NCI-H1048 (cell line): ENCODE data around the gene GNG7.
"Not testable (repeated sequence)": the region's sequence is repeated elsewhere in the genome, so short reads cannot be mapped to it uniquely, and the experiment has no call there.

Experiments used
- DNase-seq: peaks from one replicate; lab custom pipeline; 2025; lab: John Stamatoyannopoulos, UW

GNG7 gene

DNA sequence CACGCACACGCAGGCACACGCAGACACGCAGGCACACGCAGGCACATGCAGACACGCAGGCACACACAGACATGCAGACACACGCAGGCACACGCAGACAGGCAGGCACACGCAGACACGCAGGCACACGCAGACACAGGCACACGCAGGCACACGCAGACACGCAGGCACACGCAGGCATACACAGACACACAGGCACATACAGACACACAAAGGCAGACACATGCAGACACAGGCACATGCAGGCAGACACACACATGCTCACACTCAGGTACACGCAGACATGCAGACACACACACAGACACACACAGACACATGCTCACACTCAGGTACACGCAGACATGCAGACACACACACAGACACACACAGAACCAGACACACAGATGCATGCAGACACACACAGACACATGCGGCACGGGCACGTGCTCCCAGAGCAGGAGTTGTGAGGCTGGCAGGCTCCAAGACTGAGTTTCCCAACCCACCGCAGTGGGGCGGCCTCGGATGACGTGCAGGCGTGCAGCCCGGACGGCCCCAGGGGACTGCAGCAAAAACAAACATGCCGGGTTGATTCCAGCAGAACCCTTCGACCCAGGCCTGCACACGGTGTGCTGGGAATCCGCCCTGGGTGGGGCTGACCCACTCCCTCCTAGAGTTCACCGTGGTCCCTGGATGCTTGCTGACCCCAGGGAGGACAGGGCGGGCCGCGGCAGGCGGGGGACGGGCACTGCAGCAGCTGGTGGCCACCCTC, 126.6 kb downstream of the GNG7 start:
- no peak for DNase-seq

GRCh38 chr19:2574971-2575630, 127.4 kb downstream of the GNG7 start:
- no peak for DNase-seq

GRCh38 chr19:2574478-2574931, 128.0 kb downstream of the GNG7 start:
- DNase-seq: no peak

GRCh38 chr19:2573916-2574315, 128.6 kb downstream of the GNG7 start:
- DNase-seq: no peak

GRCh38 chr19:2572152-2572551, 130.3 kb downstream of the GNG7 start:
- not testable (repeated sequence) for DNase-seq

DNA sequence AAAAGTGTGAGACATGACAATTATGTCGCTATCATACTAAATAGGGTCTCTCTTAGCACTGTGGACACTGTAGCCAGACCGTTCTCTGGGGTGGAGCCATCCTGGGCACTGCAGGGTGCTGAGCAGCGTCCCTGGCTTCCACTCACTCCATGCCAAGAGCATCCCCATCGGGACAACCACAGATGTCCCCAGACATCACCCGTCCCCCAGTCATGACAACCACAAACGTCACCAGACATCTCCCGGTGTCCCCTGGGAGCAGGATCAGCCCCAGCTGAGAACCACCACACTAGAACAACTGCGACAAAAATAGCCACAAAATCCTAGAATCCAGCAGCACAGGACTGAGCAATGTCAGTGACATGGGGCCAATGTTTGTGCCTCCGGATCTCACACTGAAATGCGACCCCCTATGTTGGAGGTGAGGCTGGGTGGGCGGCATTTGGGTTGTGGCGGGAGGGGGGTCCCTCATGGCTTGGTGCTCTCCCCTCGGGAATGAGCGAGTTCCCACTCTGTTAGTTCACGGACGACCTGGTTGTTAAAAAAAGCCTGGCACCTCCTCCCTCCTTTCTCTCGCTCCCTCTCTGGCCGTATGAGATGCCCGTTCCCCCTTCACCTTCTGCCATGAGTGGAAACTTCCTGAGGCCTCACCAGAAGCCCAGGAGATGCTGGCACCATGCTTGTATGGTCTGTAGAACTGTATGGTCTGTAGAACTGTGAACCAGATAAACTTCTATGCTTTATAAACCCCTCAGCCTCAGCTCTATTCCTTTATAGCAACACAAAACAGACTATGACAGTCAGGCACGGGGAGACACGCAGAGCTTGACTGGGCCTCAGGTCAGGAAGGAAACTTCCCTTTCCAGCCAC, 132.7 kb downstream of the GNG7 start:
- no peak for DNase-seq

GRCh38 chr19:2567996-2568395, 134.5 kb downstream of the GNG7 start:
- DNase-seq: no peak

DNA sequence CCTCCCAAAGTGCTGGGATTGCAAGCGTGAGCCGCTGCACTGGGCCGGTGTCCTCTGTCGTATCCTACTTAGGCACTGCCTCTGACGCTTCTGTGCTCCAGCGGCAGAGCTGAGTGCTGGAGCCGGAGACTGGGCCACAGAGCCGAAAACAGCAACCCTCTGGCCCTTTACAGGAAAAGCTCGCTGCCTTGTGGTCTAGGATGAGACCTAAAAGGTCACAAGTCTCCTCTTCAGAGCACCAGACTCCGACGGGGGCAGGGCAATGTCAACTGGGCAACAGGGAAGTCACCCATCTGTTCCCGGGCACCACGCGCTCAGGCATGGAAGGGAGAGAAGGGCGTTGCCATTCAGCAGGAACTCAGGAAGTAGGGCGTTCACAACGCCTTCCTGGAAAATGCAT, 134.9 kb downstream of the GNG7 start:
- no peak for DNase-seq

GRCh38 chr19:2563546-2563945, 138.9 kb downstream of the GNG7 start:
- not testable (repeated sequence) for DNase-seq

DNA sequence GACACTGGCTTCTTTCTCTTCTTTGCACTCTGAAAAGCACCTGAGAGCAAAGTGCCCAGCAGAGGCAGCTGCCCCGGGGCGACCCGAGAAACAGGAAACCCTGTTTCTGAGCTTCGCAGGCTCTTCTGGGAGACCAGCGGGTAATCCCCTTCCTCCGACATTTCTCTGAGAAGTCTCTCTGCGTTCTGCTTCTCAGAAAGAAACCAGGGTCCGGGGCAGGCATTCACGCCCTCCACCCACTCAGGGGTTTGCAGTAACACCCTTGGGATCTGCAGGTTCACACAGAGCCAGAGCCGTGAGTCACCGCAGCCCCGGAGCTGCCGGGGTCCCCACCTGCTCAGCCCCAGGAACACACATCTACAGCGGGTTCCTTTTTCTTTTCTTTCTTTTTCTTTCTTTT, 140.6 kb downstream of the GNG7 start:
- no peak for DNase-seq

DNA sequence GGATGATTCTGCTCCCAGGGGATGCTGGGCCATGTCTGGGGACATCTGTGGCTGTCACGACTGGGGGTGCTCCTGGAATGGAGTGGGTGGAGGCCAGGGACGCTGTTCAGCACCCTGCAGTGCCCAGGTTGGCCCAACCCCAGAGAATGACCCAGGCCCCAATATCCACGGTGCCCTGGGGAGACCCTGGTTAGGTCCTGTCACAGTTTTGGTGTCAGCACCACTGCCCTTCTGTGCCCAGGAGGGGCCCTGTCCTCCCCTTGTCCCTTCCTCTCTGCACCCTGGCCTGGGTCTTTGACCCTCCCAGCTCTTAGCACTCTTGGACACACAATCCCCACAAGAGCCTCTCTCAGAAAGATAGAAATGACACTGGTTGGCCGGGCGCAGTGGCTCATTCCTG, 141.3 kb downstream of the GNG7 start:
- no peak for DNase-seq

DNA sequence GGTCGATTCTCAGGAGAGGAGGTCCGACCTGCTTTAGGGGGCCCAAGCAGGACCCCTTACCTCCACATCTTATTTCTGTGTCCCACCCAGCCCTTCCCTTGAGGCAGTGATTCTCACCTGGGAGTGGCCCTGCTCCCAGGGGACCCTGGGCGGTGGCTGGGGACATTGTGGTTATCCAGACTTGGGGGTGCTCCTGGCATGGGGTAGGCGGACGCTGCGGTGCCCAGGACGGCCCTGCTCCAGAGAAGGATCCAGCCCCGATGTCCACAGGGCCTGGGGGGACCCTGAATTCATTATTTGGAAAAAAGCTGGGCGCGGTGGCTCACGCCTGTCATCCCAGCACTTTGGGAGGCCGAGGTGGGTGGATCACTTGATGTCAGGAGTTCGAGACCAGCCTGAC, 142.1 kb downstream of the GNG7 start:
- no peak for DNase-seq

GRCh38 chr19:2558543-2558942, 144.0 kb downstream of the GNG7 start:
- no peak for DNase-seq

- DNase-seq: not testable (repeated sequence)
Measured at GRCh38 chr19:2558131-2558530, 144.4 kb downstream of the GNG7 start.

- DNase-seq: no peak
Measured at GRCh38 chr19:2557093-2557440, 145.4 kb downstream of the GNG7 start.

DNA sequence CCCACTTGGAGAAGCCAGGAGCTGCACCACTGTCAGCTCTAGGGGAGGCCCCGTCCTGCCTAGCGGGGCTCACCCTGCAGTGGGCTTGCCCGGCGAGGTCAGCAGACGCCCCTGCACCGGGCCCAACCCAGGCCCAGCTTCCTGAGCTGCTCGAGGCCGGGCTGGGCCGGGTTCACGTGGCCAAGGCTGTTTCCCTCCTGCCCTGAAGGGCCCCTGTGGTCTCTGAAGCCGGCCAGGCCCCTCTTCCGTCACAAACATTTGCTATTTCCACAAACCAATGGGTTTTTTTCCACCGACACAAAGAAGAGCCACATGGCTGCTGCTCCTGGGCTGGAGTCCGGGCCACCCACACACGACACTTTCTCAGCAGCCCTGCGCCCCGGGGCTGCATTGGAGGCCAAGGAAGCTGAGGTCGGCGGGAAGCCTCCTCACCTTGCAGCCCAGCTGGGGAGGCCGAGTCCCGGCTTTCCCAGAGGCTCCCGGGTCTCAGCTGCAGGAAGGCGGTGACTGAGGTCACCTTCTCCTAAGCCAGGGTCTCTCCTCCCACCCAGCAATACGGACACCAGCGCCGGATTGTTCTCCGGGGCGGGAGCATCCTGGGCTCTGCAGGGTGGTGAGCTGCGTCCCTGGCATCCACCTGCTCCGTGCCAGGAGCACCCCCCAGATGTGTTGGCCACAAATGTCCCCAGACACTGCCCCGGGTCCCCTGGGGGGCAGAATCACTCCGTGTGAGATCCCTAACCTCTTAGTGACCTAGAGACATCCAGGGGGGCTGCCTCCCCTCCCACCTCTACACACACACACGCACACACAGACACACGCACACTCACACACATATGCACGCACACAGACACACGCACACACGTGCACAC, 146.0 kb downstream of the GNG7 start:
- DNase-seq: no peak

- no peak for DNase-seq
Measured at GRCh38 chr19:2555422-2556220, 146.9 kb downstream of the GNG7 start.

GRCh38 chr19:2554856-2555255, 147.6 kb downstream of the GNG7 start:
- DNase-seq: no peak

DNA sequence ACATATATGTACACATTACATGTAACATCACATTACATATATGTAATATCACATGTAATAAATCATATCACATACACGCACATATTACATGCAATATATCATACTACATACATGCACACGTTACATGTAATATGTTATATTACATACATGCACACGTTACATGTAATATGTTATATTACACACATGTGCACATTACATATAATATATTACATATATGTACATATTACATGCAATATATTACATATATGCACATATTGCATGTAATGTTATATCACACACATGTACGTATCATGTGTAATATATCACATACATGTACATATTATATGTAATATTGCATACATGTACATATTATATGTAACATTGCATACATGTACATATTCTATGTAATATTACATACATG, 149.0 kb downstream of the GNG7 start:
- no peak for DNase-seq

- no peak for DNase-seq
Measured at GRCh38 chr19:2552859-2553258, 149.6 kb downstream of the GNG7 start.

GRCh38 chr19:2551864-2552185, 150.7 kb downstream of the GNG7 start:
- no peak for DNase-seq
